ENCODE measurements around the gene PARP12.

Gene PARP12

DNA sequence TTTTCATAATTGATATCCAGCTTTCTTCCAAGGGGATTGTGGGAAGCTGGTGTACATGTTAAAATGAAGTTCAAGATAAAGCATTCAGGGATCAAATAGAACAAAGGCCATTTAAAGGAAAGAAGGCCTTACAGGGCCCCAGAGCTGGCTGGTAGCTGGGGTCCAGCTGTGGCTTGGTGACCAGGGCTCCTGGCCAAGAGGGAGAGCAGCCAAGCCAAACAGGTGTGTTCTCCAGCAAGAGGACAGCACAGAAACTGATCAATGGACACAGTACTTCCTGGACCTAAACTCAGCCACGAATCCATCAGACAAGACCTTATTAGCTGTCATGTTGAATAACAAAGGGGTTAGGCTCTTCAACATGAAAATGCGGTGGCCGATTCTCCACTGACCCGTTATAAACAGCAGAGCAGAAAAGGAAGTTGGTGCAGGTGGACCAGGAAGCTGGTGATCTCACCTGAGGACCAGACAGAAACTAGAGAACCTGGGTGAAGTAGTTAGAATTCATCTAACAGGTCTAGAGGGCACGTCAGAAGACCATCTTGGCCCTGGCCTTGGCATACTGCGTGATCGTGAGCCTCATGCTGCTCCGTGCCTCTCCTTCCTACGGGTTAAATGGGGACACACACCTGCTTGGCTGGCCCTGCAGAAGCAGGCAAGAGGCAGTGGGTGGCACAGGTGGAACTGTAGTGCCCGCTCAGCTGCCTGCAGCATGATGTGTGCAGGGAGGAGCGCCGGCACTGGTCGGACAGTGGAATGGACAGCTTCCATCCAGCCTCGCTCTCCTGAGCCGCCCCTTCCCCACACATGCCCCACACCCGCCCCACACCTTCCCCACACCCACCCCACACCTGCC is 53.8 kb downstream of the PARP12 start:
- DNase-seq: no peak

DNA sequence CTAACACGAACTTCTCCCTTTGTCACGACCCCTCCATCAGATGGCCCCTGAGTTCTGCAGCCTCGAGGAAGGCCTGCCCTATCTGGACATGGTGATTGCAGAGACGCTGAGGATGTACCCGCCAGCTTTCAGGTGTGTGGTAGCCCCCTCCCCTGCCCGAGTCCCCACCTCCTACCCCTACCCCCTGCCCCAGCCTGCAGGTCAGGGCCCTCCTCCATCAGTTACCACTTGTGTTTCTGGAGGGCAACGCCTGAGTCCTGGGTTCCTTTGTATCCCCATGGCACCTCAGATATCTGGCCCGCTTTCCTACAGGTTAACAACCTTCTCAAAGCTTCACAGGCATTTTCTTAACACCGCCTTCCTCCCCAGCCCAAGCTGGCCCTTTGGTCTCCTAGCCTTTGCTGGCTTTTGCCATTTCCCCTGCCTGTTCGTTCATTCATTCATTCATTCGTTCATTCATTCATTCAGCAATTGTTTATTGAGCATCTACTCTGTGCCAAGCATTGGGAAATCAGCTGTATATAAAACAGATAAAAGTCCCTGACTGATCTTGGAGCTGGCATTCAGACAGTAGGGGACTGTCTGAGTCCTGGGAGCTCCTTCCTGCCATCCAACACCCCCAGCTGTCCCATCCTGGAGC is 55.6 kb downstream of the PARP12 start:
- no peak for DNase-seq

DNA sequence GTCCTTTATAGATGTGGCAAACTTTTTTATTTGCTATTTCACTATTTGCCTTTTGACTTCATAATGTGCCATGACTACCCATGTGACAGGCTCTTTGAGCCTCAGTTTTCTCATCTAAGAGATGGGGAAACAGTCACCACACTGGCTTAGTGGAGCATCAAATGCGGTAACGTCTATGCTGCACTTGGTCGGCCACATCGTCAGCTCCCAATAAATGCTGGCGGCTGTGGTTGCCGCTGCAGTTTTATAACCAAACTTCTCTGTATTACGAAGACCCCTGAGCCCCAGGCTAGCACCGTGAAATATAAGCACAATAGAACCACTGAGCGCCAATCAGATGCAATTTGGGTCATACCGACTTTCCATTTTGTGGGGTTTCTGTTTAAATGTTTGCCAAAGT is 56.2 kb downstream of the PARP12 start:
- DNase-seq: no peak

DNA sequence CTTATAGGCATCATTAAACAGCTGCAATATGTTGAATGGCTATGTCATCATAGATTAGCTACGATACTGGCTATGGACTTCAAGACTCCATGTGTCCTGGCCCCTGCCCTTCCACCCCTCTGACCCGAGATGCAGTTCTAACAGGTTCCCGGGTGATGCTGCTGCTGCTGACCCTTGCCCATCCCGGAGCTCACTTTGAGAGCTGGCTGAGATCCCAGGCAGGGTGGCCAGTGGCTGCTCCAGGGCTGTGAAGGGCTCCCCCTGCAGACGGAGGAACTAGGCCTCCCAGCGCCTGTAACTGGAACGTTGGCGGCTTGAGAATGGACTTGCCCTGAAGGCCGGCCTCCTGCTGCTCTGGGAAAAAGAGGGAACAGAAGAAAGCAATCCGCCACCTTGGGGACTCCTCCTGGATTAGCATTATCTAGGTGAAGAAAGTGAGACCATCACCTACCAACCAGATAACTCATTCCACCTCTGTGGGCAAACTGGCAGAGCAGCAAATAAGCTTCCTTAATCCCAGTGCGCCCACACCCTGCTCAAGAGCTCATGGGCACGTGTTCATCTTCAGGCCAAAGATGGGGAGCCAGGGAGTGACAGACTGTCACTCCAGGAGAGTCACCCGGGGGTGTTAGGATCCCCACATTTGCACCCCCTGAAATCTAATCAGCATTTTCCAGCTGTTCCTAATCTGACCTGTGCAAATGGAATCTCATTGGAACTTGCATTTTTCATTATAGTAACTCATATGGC is 56.8 kb downstream of the PARP12 start:
- DNase-seq: no peak

DNA sequence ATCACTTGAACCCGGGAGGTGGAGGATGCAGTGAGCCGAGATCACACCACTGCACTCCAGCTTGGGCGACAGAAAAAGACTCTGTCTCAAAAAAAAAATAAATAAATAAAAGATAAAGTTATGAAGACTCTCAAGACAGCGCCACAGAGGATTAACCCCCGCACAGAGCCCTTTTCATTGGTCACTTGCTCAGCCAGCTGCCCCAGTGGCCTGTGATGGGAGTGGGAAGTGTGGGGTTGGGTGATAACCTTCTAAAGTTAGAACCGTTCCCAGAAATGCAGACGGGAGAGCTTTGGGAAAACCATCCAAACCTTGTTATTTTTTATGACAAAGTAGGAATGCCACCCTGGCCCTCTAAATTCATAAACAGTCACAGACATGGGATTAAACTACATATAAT is 57.4 kb downstream of the PARP12 start:
- DNase-seq: no peak

DNA sequence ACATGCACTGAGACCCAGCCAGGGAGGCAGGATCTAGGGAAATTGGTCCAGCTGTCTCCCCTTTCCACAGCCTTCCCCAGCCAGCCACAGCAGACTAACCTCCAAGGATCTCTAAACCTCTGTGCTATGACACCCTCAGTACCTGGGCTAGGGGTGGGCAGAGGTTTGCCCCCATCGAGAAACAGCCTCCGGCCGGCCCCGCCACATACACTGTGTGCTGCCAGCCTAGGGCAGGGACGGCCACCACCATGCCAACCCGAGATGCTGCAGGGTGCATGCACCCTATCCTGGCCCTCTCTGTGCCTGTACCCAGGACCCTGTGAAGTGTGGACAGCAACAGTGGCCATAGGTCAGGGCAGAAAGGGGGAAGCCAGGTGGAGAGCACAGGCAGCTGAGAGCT is 58.1 kb downstream of the PARP12 start:
- DNase-seq: no peak

DNA sequence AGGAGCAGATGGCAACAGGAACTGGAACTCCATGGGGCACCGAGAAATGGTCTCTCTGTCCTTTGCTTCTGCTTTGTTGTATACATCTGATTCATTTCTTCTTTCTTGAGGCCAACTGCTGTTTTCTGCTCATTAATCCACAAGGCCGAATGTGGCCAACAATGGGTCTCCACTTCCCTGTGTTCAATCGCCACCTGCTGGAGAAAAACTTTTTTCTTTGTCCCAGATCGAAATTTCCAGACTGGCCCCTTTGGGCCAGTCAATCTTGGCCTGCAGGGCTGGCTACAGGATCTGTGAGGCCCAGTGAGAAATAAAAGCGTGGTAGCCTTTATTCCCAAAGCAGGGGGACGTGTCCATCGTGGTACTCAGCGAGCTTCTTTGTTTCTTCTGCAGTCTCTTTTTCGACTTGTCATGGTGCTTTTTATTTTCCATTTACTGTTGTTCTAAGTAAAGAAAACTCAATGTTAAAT is 58.8 kb downstream of the PARP12 start:
- DNase-seq: no peak

DNA sequence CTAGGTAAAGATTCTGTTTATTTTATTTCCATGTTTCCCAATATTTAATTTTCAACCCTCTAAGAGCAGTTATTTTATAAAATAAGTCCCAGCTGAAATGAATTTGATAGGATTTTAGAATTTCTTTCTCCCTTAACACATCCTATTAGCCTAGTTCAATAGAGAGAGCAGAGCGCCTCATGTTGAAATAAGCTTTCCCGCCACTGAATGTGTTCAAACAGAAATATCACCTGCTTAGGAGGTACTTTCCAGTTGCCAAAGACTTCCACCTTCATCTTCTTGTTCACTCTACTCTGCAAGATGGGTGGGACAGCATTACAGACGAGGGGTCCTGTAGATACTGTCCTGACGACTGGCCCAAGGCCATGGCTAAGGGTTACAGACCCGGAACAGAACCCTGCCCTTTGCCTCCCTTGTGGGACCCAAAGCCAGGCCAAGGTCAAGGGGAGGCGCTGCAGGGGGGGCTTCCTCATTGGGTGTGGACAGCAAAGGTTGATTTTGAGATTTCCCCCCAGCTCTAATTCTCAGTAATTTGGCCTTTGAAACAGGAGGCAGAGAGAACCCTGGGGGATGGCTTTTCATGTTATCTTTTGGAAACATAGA is 62.0 kb downstream of the PARP12 start:
- no peak for DNase-seq

DNA sequence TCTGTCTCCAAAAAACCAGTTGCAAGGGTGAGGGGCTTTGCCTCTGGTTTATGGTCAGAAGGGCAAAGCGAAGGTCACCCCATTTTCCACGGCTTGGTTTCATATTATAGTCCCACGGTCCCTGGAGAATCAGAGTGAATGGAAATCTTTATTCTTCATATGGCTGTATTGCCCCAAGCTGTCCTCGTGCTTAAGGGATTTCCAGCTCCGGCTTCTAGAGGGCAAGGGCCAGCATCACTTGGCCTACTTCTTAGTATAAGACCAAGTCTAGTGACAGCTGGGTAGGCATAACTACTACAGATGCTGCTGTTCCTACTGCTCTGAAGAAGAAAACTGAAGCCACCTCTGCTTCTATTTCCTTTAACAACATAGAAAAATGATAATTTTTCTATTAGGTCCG is 63.2 kb downstream of the PARP12 start:
- DNase-seq: no peak

DNA sequence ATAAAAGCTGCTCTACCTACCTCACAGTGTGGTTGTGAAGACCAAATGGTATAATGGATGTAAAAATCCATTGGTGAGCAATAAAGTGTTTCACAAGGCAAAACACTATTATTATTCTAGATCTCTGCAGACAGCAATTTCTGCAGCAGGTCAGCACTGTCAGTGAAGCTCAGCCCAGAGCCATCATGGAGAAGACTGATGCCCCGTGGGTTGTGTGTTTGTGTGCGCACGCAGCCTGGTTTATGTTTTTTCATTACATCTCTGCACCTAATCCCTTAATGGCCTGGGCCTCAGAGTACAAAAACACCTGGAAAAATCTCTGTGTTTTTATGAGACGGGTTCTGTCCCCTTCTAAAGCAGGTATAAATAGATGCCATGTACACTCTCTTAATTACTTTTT is 64.2 kb downstream of the PARP12 start:
- DNase-seq: no peak

DNA sequence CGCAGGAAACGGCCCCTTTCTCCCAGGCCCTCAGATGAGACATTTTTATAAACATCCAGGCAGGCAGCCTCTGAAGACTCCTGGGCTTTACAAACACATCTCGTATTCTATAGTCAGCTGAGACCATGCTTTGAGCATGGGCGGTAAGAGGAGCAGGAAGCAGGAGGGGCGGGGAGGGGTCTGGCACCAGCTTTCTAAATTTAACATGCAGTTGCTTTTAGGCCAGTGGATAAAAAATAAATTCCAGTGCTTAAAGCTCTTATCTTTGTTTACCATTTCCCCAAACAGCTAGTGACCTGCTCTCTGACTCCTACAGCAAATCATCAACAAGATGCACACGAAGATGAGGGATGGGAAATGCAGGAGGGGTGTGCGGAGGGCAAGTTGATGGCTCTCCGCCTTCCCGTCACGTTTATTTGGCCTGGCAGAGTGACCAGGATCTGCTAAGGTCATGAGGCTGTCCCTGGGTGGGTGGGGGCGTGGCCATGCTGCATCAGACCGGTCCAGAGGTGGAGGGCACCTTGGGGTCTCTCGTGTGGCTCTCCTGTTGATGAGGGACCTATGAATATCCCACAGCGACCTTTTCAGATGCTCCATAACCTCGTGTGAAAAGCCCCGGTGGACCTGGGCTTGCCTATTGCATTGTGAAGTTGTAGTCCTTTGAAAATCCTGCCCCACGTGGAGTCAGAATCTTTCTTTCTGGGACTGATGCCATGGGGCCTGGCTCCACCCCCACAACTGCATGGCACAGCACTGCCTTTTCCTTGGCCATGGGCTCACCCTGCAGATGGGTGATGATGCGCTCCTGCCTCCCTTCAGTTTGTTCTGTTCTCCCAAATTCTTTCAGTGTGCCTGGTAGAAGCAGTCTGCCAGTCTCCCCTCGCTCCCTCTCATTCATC is 67.5 kb downstream of the PARP12 start:
- DNase-seq: no peak

DNA sequence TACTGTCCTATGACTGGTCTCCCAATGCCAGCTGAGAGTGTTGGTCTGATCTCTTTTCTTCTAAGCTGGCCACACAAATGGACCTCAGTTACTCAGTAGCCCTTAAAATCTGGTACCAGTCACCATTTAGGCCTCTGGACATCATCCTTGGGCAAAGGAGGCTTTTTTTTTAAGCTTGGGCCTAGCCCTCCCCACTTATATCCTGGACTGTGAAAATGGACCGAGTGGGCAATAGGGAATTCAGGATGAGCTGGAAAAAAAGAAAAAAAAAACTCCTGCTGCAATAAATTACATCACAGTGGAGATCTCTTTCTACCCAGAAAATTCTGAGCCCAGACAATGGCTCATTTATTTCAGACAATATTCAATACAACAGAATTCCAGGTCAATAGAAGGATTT is 68.4 kb downstream of the PARP12 start:
- no peak for DNase-seq

DNA sequence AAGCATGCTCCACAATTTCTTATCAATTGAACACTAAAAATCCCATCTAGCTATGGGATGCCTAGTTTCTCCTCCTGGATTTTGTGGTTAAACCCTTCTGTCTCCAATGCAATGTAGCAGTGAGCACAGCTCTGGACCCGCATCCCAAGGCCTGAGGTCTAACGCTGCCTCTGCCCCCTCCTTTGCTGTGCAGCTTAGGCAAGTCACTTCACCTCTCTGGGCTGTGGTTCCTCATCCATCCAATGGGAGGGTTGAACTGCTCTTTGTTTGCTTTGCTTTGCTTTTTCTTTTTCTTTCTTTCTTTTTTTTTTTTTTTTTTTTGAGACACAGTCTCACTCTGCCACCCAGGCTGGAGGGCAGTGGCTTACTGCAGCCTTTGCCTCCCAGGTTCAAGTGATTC is 69.2 kb downstream of the PARP12 start:
- DNase-seq: no peak

DNA sequence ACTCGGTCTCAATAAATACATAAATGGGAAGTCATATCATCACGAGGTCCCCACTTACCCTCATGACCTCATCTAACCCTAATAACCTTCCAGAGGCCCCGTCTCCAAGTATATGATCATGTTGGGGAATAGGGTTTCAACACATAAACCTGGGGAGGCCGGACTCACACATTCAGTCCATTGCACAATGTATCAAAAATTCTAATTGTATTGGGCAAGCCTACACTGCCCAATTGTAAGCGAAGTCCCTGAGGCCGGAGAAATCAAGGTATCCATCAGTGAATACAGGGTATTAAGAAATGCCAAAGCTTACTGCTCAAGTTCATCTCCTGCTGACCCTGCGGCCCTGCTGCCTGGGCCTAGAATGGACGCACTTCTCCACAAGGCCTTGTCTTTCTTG is 69.6 kb downstream of the PARP12 start:
- no peak for DNase-seq

DNA sequence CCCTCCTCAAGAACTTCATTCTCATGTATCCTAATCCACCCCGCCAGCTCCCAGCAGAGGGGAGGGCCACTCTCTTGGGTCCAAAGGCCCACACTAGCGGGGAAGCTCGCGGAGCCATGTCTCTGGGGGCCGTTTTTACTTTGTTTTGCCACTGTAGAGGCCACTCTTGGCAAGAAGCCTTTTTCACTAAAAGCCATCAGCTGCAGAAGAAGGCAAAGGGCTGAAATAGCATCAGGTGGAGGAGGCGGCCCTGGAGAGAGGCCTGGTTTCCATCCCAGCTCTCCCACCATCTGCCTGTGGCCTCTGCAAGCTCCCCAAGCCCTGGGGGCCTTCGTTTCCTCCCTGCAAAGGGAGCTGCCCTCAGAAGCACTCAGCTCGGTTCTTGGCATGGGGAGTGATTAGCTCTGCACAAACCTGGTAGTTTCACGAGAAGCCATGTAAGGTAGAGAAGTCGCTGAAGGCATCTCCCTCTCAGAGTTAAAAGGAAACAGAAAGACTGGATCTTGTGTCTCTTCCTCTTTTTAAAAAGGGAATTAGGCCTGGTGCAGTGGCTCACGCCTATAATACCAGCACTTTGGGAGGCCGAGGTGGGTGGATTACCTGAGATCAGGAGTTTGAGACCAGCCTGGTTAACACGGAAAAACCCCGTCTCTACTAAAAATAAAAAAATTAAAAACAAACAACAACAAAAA is 70.3 kb downstream of the PARP12 start:
- DNase-seq: no peak

DNA sequence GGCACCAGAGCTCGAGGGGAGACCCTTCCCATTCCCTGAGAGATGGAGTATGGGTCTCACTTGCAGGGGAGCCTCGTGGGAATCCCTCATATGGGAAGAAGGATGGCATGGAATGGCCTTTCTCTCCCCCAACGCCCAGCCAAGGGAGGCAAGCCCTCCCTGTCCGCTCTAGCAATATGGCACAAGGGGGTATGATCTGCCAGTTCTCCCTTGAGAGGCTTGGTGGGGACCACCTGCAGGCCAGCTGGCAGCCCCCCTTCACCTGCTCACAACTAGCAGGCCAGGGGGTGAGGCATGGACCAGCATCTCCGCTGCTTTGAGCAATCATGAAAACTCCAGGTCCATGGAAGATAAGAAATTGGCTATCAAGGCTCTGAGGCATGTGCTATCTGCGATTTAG is 70.8 kb downstream of the PARP12 start:
- no peak for DNase-seq

DNA sequence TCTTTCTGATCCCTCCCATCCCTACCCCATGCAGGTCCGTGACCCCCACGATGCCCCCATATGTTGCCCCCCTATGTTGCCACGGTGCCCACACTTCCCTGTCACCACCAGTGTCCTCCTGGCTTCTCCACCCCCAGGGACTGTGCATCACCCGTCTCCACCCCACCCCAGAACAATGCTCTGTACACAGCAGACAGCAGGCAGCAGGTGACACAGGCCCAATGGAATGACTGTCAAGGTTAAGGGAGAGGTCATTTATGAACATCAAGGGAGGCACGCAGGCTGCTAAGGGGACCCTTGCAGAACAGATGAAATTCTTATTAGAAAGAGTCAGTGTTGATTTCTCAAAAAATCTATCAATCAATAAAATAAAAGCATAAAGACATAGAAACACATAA is 71.5 kb downstream of the PARP12 start:
- no peak for DNase-seq

DNA sequence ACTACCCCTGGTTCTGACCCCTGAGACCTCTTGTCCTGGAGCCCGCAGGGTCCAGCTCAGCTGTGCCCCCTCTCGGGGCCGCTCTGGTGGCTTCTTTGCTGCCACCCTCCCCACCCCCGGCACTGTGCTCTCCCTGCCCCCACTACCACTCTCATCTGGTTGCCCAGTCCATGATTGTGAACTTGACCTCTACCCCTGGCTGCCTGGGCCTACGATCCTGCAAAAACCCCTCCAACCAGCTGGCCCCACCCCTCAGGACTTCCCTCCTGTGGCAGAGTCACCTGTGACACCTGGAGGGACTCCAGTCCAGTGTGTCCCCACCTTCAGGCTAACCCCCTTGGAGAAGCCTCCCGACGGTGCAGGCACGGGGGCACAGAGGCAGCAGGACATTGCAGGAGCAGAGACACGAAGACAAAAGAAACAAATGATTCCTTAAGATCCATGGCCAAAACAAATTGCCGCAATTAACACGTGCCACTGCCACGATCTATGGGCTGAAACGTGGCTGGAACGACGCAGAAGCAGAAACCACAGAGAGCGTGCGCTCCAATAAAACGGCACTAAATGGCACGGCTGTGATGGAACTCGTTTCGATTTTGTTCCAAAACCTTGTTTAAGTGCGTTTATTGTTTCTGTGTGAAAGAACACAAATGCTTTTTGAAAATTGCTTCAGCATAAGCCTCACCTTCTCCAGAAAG is 72.0 kb downstream of the PARP12 start:
- no peak for DNase-seq

DNA sequence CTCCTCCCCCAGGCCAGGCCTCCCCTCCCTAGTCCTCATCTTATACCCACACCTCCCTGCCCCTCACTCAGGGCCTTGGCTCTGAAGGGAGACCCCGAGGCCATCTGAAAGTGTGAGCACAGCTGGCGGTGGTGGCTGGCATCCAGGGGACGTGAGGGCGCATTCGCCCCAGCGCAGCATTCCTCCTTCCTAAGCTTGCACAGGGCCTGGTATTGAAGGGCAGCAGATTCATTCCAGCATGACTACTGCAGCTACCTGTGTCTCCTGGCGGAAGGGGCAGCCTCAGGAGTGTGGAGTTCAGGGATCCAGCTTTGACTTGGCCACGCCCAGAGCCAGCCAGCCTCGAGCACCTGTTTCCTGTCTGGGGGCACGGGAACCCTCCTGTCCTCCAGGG is 72.6 kb downstream of the PARP12 start:
- DNase-seq: no peak

DNA sequence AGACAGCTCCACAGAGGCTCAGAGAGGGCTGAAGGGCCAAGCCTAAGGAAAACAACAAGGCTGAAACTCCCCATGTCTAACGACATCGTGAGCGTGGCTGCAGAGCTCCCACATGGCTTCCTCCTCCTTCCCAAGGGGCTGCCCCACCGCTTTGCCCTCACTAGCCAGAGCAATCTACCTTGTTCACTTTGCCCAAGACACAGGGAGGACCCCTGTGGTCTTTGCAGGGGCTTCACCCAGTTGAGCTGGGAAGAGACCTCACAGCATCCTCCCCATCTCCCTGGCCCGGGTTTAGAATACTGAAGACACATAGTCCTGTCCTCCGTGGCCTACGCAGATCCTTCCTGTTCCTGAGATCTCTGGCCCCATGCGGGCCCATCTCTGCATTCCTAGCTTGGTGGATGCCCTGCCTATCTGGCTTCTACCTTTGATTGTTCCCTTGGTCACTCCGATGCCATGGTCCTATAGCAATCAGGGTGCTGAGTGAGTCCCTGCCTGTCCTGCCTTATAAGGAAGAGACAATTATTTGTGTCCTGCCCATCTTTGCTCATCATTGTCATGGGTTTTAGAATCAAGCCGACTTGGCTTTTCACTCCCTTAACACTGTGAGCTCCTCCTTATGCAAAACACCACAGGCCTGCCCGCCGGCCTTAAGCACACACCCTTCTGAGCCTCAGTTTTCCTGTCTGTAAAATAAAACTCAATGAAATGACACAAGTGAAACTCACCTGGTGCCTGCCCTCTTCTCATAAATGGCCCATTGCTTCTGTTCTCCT is 73.2 kb downstream of the PARP12 start:
- no peak for DNase-seq

Measured in activated CD8-positive, alpha-beta memory T cell treated with anti-CD3 and anti-CD28 coated beads, Interleukin-2, amount 50 U/mL, for 48 hours (primary cell).